Mucosa of descending colon (tissue), 3 donors: Measurements from ENCODE around the gene TBKBP1. TPM values are rescaled to one million over a fixed set of nuclear protein-coding genes. Genes with fewer than 3 reads are reported as not detected.

Experiments
- ATAC-seq: fragments of 200-7000 bp; cut with Tn5 transposase; one replicate; pipeline ENCODE4 v1.9.1; 2020; ENCODE audit warnings: mild to moderate bottlenecking, moderate library complexity
- DNase-seq, 3 donors: peaks; one replicate each; pipeline ENCODE4 v3.0.0-alpha.2; 2020
- H3K36me3 ChIP-seq: fragments of 200-600 bp; one replicate; pipeline ENCODE4 v1.8.0; 2021; ENCODE audit warnings: low read depth, mild to moderate bottlenecking
- H3K4me1 ChIP-seq: fragments of 200-600 bp; one replicate; pipeline ENCODE4 v1.8.0; 2021; ENCODE audit warnings: low read depth, mild to moderate bottlenecking
- H3K4me3 ChIP-seq: fragments of 200-600 bp; one replicate; pipeline ENCODE4 v1.8.0; 2021; ENCODE audit warnings: mild to moderate bottlenecking
- H3K9me3 ChIP-seq: fragments of 200-600 bp; one replicate; pipeline ENCODE4 v1.8.0; 2021; ENCODE audit warnings: mild to moderate bottlenecking
- CTCF ChIP-seq: fragments of 200-600 bp; IDR thresholded peaks from one replicate; pipeline ENCODE4 v1.8.0; 2022; ENCODE audit warnings: antibody characterized with exemption, mild to moderate bottlenecking
- intact Hi-C, 2 donors: fragments of 100-400 bp; cut with DNase I in 1 of 2; cut with micrococcal nuclease in 1 of 2; formaldehyde crosslinking; loops; one replicate each; pipeline versions ENCODE4 v1.11.0 to v1.11.1; 2022; cut with DNase I, micrococcal nuclease
- total RNA-seq, 3 donors: library from RNA; stranded (reverse); fragmentation: NEBNext Ultra II Directional in 2 of 3; extraction: Animal tissue kit (Norgen Biotek cat#: 25700) in 2 of 3; gene quantifications; one replicate each; pipeline versions ENCODE4 v1.2.1 to v1.2.4, GENCODE V29; 2021 to 2023
- donor health status: DM: no; HTN: no; CAD: no; lungs with moderate emphysema.
- donor health status: DM: no; HTN: no; CAD: no.
- donor health status: DM: no; HTN: yes; CAD: no.

The TBKBP1 gene
- total RNA-seq, 3 donors from 2014 or later, result 2.3 to 20.3 (median 3.2) TPM

- DNase-seq (no peak), ATAC-seq (no peak)
- TF ChIP-seq CTCF, result no peak
- H3K4me1 ChIP-seq, result no peaks in the 10 kb centered on the region
- H3K9me3 ChIP-seq, result no peaks in the 10 kb centered on the region
- H3K36me3 ChIP-seq, result no peaks in the 10 kb centered on the region
- intact Hi-C loops, result no loop called here
- no peak overlapping the region for H3K4me3 ChIP-seq
These were observed 50.4 kb downstream of the TBKBP1 start for GRCh38 chr17:47744168-47745036.

DNA sequence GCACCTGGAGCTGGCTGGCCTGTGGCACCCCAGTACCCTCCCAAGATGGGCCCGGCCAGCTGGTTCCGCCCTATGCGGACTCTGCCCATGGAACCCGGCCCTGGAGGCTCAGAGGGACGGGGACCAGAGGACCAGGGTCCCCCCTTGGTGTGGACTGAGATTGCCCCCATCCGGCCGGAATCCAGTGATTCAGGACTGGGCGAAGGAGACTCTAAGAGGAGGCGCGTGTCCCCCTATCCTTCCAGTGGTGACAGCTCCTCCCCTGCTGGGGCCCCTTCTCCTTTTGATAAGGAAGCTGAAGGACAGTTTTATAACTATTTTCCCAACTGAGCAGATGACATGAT, 51.0 kb downstream of the TBKBP1 start:
- no peaks in the 10 kb centered on the region for H3K9me3 ChIP-seq
- H3K36me3 ChIP-seq, result no peaks in the 10 kb centered on the region
- DNase-seq (no peak), ATAC-seq (no peak)
- no peak for TF ChIP-seq CTCF
- H3K4me3 ChIP-seq, result no peak overlapping the region
- no peaks in the 10 kb centered on the region for H3K4me1 ChIP-seq
- intact Hi-C loops, result no loop called here

DNA sequence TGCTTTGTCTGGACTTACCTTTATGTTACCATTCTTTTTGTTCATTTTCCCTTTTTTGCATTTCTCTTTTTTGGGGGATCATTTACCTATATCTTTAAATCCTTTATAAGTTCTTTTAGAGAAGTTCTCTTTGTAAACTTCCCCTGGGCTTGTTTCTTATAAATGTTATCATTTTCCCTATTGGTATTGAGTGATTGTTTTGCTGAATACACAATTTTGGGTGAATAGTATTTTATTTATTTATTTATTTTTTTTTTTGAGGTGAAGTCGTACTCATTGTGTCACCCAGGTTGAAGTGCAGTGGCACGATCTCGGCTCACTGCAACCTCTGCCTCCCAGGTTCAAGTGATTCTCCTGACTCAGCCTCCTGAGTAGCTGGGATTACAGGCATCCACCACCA, 57.5 kb downstream of the TBKBP1 start:
- DNase-seq (no peak), ATAC-seq (no peak)
- TF ChIP-seq CTCF, result no peak
- no peaks in the 10 kb centered on the region for H3K9me3 ChIP-seq
- no peaks in the 10 kb centered on the region for H3K36me3 ChIP-seq
- H3K4me1 ChIP-seq, result no peaks in the 10 kb centered on the region
- H3K4me3 ChIP-seq, result no peak overlapping the region
- intact Hi-C loops, result no loop called here

DNA sequence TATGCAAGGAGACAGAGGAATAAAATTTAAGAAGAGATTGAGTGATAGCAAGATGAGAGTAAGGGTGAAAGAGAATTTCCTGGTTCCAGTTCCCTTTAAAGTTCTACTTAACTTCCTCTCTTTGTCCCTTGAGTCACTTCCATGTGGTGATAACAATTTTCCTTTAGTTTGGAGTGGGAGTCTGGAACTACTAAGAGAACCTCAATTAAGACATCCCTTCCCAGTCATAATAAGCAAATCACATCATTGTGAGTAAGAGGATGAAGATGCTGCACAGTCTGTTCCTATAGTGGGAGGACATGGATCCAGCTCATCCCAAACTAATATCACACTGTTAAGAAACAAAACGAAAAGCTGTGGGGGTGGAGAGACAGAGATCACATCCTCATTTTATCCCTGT, 63.4 kb downstream of the TBKBP1 start:
- H3K4me1 ChIP-seq, result no peaks in the 10 kb centered on the region
- ATAC-seq, result no peak
- DNase-seq, result no peak

GRCh38 chr17:47760409-47761140, 66.6 kb downstream of the TBKBP1 start:
- Histone ChIP-seq H3K36me3 (no peaks in the 10 kb centered on the region), H3K4me1 (no peaks in the 10 kb centered on the region), H3K9me3 (peaks cover 23% of the 10 kb centered on the region), H3K4me3 (no peak overlapping the region)
- no peak for DNase-seq
- ATAC-seq, result no peak
- intact Hi-C loops, result no loop called here
- no peak for TF ChIP-seq CTCF

More for the DNA sequence above, 63.4 kb downstream of the TBKBP1 start:
- intact Hi-C loops, result no loop called here
- no peak for TF ChIP-seq CTCF
- Histone ChIP-seq H3K36me3 (no peaks in the 10 kb centered on the region), H3K4me3 (no peak overlapping the region), H3K9me3 (peaks cover 15% of the 10 kb centered on the region)

Other genes starting within 250 kb of the TBKBP1 start
- gene NPEPPS, start 163.1 kb upstream of the TBKBP1 start, total RNA-seq, result 100 to 1,000 TPM; 138 to 187 (median 160) TPM
- gene KPNB1, start 44.2 kb upstream of the TBKBP1 start, total RNA-seq, result 100 to 1,000 TPM; 162 to 269 (median 217) TPM
- 1 to 10 TPM in 2 of 3 donors, under 1 TPM in 1; 0.72 to 1.2 (median 1.2) TPM for gene TBX21, start 39.1 kb downstream of the TBKBP1 start, total RNA-seq
- gene OSBPL7, start 127.6 kb downstream of the TBKBP1 start, total RNA-seq, result 10 to 100 TPM; 38.2 to 85.5 (median 71.1) TPM
- 10 to 100 TPM; 36.2 to 46.0 (median 41.8) TPM for gene MRPL10, start 137.4 kb downstream of the TBKBP1 start, total RNA-seq
- gene LRRC46, start 137.5 kb downstream of the TBKBP1 start, total RNA-seq, result under 1 TPM in 2 of 3 donors, not detected in 1; 0.14 to 0.36 TPM
- gene SCRN2, start 147.1 kb downstream of the TBKBP1 start, total RNA-seq, result 10 to 100 TPM; 38.4 to 45.1 (median 38.5) TPM
- 10 to 100 TPM in 1 of 3 donors, 1 to 10 TPM in 2; 2.0 to 11.6 (median 4.7) TPM for gene SP6, start 157.0 kb downstream of the TBKBP1 start, total RNA-seq
- 10 to 100 TPM; 21.7 to 24.2 (median 21.7) TPM for gene SP2, start 202.1 kb downstream of the TBKBP1 start, total RNA-seq
- gene PNPO, start 247.4 kb downstream of the TBKBP1 start, total RNA-seq, result 10 to 100 TPM; 22.8 to 32.0 (median 24.8) TPM